Activated T-helper 1 cell treated with anti-CD3 and anti-CD28 coated beads, Interleukin-12 subunit alpha, Interleukin-12 subunit beta, Interleukin-2, Interleukin-4 antibody, amounts not matched to agents 30 ng/mL and 10 ng/mL and 1 ng/mL, durations not matched to agents 14 hours and 24 hours and 36 hours (primary cell): ENCODE data around the gene VPS37B. TPM values are rescaled to one million over a fixed set of nuclear protein-coding genes. Genes with fewer than 3 reads are reported as not detected.
"Not testable (repeated sequence)": the region's sequence is repeated elsewhere in the genome, so short reads cannot be mapped to it uniquely, and the experiment has no call there.

Experiments
- DNase-seq: peaks from one replicate; pipeline ENCODE4 v3.0.0; 2021; ENCODE audit warnings: low spot score
- H3K27ac Mint-ChIP-seq: one replicate; pipeline ENCODE4 v1.8.0; 2021; ENCODE audit warnings: mild to moderate bottlenecking, mixed read lengths
- H3K27me3 Mint-ChIP-seq: one replicate; pipeline ENCODE4 v1.8.0; 2022; ENCODE audit warnings: mild to moderate bottlenecking, moderate library complexity, mixed read lengths; ENCODE audit not compliant: insufficient read depth
- H3K36me3 Mint-ChIP-seq: one replicate; pipeline ENCODE4 v1.8.0; 2021; ENCODE audit warnings: low read depth, mixed read lengths
- H3K4me1 Mint-ChIP-seq: one replicate; pipeline ENCODE4 v1.8.0; 2021; ENCODE audit warnings: low read depth, mixed read lengths
- H3K4me3 Mint-ChIP-seq: one replicate; pipeline ENCODE4 v1.8.0; 2021; ENCODE audit warnings: mild to moderate bottlenecking, moderate library complexity, mixed read lengths
- H3K9me3 Mint-ChIP-seq: one replicate; pipeline ENCODE4 v1.8.0; 2021; ENCODE audit warnings: mixed read lengths
- intact Hi-C: fragments of 100-400 bp; cut with micrococcal nuclease; formaldehyde crosslinking; loops from one replicate; pipeline ENCODE4 v1.15.1; 2024
- total RNA-seq: library from RNA; stranded (reverse); gene quantifications from 2 replicates; pipeline ENCODE4 v1.2.3, GENCODE V29; 2022

VPS37B gene
- total RNA-seq, 1 donor from 2014 or later = 12.7 TPM

- Mint-ChIP-seq H3K9me3 (no peaks in the 10 kb centered on the region), H3K36me3 (no peaks in the 10 kb centered on the region), H3K27me3 (no peaks in the 10 kb centered on the region), H3K4me3 (no peak overlapping the region), H3K27ac (no peak overlapping the region), H3K4me1 (no peaks in the 10 kb centered on the region)
- intact Hi-C loops = no loop called here
- no peak for DNase-seq
Observed at GRCh38 chr12:122928404-122929147, 32.7 kb upstream of the VPS37B start.

DNA sequence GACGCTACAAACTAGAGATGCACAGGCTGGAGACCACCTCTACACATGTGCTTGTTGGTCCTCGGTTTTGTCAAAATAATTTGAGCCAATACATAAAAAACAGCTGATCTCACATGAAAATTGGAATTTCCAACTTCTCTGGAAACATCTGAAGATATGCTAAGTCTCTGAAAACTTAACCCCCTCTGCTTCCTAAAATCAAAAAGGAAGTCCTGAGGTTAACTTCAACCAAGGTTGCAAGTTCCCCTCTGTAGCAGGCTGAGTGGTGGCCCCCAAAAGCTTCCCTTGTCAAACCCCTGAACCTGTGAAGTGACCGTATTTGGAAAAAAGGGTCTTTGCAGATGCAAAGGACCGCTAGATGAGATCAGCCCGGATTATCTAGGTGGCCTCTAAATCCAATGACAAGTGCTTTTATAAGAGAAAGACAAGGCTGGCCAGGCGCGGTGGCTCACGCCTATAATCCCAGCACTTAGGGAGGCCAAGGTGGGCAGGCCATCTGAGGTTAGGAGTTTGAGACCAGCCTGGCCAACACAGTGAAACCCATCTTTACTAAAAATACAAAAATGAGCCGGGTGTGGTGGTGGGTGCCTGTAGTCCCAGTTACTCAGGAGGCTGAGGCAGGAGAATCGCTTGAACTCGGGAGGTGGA is 32.0 kb upstream of the VPS37B start:
- intact Hi-C loops = no loop called here
- DNase-seq = no peak
- Mint-ChIP-seq H3K27me3 (no peaks in the 10 kb centered on the region), H3K9me3 (no peaks in the 10 kb centered on the region), H3K27ac (no peak overlapping the region), H3K4me3 (no peak overlapping the region), H3K36me3 (no peaks in the 10 kb centered on the region), H3K4me1 (no peaks in the 10 kb centered on the region)

DNA sequence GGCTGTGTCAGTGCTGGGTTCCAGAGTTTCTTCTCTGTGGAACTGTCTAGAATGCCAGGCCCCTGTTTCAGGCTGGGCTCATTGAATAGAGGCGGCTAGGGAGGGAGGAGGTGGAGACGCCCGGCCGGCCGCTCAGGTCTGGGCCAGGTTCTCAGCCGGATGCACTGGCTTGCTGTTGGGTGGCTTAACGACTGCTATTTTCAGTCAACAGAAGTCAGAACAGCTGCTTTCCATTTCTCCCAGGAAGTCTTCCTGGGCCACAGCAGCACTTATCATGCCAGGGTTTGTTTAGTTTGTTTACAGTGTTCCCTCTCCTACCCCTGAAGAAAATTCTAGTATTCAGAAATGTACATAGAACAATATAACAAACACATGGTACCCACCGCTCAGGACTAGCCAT is 26.0 kb upstream of the VPS37B start:
- Mint-ChIP-seq H3K4me1 (peaks cover 6% of the 10 kb centered on the region), H3K27me3 (peaks cover 6% of the 10 kb centered on the region), H3K27ac (no peak overlapping the region), H3K9me3 (no peaks in the 10 kb centered on the region), H3K36me3 (no peaks in the 10 kb centered on the region), H3K4me3 (no peak overlapping the region)
- intact Hi-C loops = no loop called here
- DNase-seq = no peak

DNA sequence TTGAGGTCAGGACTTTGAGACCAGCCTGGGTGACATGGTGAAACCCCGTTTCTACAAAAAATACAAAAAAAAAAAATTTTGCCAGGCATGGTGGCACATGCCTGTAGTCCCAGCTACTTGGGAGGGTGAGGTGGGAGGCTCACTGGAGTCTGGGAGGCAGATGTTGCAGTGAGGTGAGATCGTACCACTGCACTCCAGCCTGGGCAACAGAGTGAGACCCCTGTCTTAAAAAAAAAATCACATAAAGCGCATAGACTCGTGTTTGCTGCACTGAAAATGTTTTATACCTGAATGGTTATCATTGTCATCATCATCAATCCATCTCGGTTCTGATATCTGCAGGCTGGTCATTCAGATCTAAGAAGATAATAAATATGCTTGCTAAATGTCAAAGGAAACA is 24.8 kb upstream of the VPS37B start:
- Mint-ChIP-seq H3K4me3 (no peak overlapping the region), H3K27me3 (peaks cover 6% of the 10 kb centered on the region), H3K27ac (no peak overlapping the region), H3K9me3 (no peaks in the 10 kb centered on the region), H3K36me3 (no peaks in the 10 kb centered on the region), H3K4me1 (peaks cover 12% of the 10 kb centered on the region)
- intact Hi-C loops = no loop called here
- DNase-seq = no peak

- H3K27me3 Mint-ChIP-seq = peaks cover 13% of the 10 kb centered on the region
- no peaks in the 10 kb centered on the region for H3K9me3 Mint-ChIP-seq
- intact Hi-C loops = no loop called here
- DNase-seq = no peak
- H3K4me1 Mint-ChIP-seq = peaks cover 12% of the 10 kb centered on the region
- H3K27ac Mint-ChIP-seq = no peak overlapping the region
- H3K4me3 Mint-ChIP-seq = no peak overlapping the region
- H3K36me3 Mint-ChIP-seq = no peaks in the 10 kb centered on the region
Observed at GRCh38 chr12:122918827-122919226, 22.9 kb upstream of the VPS37B start.

- H3K36me3 Mint-ChIP-seq = no peaks in the 10 kb centered on the region
- no peak overlapping the region for H3K27ac Mint-ChIP-seq
- no peaks in the 10 kb centered on the region for H3K9me3 Mint-ChIP-seq
- H3K27me3 Mint-ChIP-seq = peaks cover 13% of the 10 kb centered on the region
- no peak for DNase-seq
- intact Hi-C loops = no loop called here
- H3K4me1 Mint-ChIP-seq = peaks cover 12% of the 10 kb centered on the region
- no peak overlapping the region for H3K4me3 Mint-ChIP-seq
Observed at GRCh38 chr12:122917507-122918121, 21.7 kb upstream of the VPS37B start.

DNA sequence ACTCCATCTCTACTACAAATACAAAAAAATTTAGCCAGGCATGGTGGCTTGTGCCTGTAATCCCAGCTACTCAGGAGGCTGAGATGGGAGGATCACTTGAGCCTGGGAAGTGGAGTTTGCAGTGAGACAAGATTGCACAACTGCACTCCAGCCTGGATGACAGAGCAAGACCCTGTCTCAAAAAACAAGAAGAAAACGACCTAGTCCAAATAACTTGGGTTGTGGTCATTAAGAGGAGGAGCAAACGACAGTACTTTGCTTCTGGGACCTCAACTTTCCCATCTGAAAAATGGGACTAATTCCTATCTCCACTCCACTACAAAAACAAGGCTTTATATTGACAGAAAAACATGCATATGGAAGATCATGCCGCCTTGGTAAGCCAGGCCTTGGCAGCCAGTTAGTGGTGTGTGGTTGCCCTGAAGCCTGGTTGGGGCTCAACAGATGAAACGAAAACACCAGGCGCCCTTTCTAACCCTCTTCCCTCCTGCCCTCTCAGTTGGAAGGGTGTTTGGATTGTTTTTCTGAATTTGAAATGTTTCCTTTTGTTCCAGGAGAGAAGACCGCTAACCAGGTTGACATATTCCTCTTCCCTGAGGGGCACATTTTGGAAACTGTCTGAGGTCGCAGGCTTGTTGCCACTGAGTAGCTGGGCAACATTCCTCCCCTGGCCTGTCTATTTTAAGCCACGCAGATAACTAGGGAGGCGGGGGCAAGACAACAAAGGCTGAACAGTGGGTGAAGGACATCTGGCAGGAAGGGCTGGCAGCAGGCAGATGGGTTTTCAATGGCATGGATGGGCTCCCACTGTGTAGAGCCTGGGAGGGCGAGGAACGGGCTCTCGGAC is 13.7 kb upstream of the VPS37B start:
- no peaks in the 10 kb centered on the region for H3K9me3 Mint-ChIP-seq
- DNase-seq = no peak
- H3K36me3 Mint-ChIP-seq = peaks cover 2% of the 10 kb centered on the region
- H3K27me3 Mint-ChIP-seq = peaks cover 21% of the 10 kb centered on the region
- no peak overlapping the region for H3K27ac Mint-ChIP-seq
- intact Hi-C loops = no loop called here
- no peak overlapping the region for H3K4me3 Mint-ChIP-seq
- no peaks in the 10 kb centered on the region for H3K4me1 Mint-ChIP-seq

DNA sequence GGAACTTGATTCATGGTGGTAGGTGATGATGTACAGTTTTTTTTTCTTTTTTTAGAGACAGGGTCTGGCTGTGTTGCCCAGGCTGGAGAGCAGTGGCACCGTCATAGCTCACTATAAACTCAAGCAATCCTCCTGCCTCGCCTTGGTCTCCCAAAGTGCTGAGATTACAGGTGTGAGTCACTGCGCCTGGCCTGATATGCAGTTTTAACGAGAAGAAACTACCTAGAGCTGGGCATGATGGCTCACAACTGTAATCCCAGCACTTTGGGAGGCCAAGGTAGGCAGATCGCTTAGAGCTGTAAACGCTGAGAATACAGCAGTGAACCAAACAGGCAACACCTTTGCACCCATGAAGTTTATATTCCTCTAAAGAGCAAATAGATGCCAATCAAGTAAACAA is 13.0 kb upstream of the VPS37B start:
- no peaks in the 10 kb centered on the region for H3K9me3 Mint-ChIP-seq
- no peaks in the 10 kb centered on the region for H3K4me1 Mint-ChIP-seq
- no peak for DNase-seq
- no peak overlapping the region for H3K4me3 Mint-ChIP-seq
- no peak overlapping the region for H3K27ac Mint-ChIP-seq
- peaks cover 22% of the 10 kb centered on the region for H3K27me3 Mint-ChIP-seq
- intact Hi-C loops = no loop called here
- peaks cover 2% of the 10 kb centered on the region for H3K36me3 Mint-ChIP-seq

DNA sequence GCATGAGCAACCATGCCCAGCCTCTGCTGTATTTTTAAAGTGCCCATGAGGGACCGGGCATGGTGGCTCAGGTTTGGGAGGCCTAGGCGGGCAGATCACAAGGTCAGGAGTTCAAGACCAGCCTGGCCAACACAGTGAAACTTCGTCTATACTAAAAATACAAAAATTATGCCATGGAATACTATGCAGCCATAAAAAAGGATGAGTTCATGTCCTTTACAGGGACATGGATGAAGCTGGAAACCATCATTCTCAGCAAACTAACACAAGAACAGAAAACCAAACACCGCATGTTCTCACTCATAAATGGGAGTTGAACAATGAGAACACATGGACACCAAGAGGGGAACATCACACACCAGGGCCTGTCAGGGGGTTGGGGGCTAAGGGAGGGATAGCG is 9.3 kb upstream of the VPS37B start:
- intact Hi-C loops, H3K9me3 Mint-ChIP-seq, H3K36me3 Mint-ChIP-seq, DNase-seq, H3K27ac Mint-ChIP-seq, H3K4me3 Mint-ChIP-seq: not testable (repeated sequence)
- H3K4me1 Mint-ChIP-seq = peaks cover 26% of the 10 kb centered on the region
- H3K27me3 Mint-ChIP-seq = peaks cover 16% of the 10 kb centered on the region

DNA sequence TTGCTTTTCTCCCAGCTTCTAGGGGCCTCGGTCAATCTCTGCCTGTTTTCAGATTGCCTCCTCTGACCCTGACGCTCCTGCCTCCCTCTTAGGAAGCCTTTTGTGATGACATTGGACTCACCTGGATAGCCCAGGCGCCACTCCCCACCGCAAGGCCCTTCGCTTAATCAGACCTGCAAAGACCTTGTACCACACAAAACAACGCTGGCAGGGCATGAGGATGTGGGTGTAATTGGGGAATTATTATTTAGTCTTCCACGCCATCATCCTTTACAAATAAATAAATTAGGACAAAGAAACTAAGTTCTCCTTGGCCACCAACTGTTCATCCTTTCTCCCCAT is 7.7 kb upstream of the VPS37B start:
- peaks cover 2% of the 10 kb centered on the region for H3K36me3 Mint-ChIP-seq
- no peak overlapping the region for H3K27ac Mint-ChIP-seq
- H3K4me1 Mint-ChIP-seq = peaks cover 42% of the 10 kb centered on the region
- H3K27me3 Mint-ChIP-seq = peaks cover 6% of the 10 kb centered on the region
- intact Hi-C loops = no loop called here
- no peaks in the 10 kb centered on the region for H3K9me3 Mint-ChIP-seq
- no peak for DNase-seq
- H3K4me3 Mint-ChIP-seq = no peak overlapping the region

DNA sequence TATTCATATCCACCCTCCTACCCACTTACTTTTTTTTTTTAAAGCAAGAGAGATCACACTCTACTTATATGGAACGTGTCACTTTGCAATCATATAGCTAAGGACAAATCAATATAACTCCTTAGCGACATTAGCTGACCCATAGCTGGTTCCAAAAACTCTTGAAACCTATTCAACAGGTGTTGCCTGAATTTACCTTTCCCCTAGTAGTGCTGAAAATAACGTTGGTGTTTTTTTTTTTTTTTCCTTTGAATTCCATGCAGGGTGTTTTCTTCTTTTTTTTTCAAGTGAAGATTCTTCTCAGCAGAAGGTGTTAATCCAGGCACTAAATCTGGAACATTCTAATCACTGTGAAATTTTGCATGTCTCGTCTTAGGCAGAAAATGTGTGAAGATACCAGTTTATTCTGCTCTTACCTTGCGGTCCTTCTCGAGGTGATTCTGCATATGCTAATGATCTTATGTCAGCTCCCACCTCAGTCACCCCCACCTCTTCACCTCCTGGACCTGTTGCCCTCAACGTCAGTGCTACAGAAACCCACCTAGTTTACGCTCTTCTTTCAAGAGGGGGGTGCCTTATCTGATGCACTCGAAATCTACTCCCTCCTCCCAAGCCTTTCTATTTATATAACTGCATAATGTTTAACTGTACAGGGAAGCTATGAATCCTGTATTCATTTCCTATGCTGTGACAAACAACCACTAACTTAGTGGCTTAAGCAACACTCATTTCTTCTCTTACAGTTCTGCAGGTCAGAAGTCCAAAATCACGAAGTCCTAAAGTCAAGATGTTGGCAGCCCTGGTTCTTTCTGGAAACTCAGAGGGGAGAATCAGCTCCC is 7.1 kb upstream of the VPS37B start:
- H3K27me3 Mint-ChIP-seq = peaks cover 4% of the 10 kb centered on the region
- H3K4me1 Mint-ChIP-seq = peaks cover 47% of the 10 kb centered on the region
- no peak for DNase-seq
- intact Hi-C loops = no loop called here
- no peaks in the 10 kb centered on the region for H3K9me3 Mint-ChIP-seq
- H3K36me3 Mint-ChIP-seq = peaks cover 2% of the 10 kb centered on the region
- H3K27ac Mint-ChIP-seq = no peak overlapping the region
- no peak overlapping the region for H3K4me3 Mint-ChIP-seq

DNA sequence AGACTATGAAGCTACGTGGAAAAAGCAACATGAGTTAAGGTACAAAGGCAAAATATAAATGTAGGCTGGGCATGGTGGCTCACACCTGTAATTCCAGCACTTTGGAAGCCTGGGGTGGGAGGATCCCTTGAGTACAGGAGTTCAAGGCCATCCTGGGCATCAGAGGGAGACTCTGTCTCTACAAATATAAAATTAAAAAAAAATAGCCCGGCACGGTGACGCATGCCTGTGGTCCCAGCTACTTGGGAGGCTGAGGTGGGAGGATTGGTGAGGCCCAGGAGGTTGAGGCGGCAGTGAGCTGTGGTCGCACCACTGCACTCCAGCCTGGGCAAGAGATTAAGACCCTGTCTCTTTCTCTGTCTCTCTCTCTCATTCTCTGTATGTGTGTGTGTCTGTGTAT is 4.0 kb upstream of the VPS37B start:
- Mint-ChIP-seq H3K27me3 (peaks cover 9% of the 10 kb centered on the region), H3K9me3 (no peaks in the 10 kb centered on the region), H3K4me3 (no peak overlapping the region), H3K4me1 (peaks cover 76% of the 10 kb centered on the region), H3K36me3 (no peaks in the 10 kb centered on the region), H3K27ac (no peak overlapping the region)
- intact Hi-C loops = loop anchor here (5.0 kb wide), 3 partner anchors 168 to 332 kb away; partner anchors contain the start of genes HCAR1, MPHOSPH9 and MTRFR
- DNase-seq = no peak
